ENCODE data around the gene RPL3. TPM values are rescaled to one million over a fixed set of nuclear protein-coding genes. Genes with fewer than 3 reads are reported as not detected.

The RPL3 gene
- total RNA-seq, result 1,000 to 10,000 TPM; 1,236 to 3,241 (median 1,964) TPM

DNA sequence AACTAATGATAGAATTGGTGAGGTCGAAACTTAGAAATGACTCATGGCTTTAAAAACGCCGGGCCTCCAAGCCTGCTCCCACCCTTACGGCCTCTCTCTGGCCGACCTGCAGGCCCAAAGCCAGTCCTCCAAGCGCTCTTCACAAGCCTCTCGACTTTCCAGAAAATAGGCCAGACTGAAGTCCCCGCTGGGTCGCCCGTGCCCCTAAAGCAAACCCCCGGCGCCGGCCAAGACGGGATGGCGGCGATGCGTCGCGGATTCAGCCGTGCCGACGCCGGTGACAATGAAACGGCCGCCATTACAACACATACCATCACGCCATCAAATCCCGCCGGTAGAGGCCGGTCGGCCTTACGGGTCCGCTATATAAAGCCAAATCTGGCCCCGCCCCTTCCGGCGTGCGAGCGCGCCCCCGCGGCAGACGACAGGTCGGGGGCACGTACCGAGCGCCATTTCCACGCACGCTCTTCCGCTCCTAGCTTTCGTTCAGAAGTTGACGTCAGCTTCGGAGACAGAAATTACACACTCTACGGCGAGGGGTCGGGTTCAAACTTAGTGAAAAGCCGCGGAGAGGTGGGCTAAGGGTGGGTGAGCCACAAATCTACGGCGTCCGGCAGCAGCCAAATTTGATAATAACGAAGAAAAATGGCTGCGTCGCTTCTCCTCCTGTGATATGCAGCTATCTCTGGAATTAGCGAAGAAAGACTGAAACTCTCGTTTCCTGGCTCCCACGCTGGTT, at the start of gene RPL3:
Gene RPL3, minus strand, starts transcription at position 340 of the 739 bp plus-strand sequence. Its CDS starts 26 bp downstream, at position 314.
- 0 to 2% (median 0%) methylated on average over 3 to 28 of the region's 65 CpGs; no CpG with 5 or more reads in 1 of the 10 experiments for WGBS, 10 experiments
- Histone ChIP-seq H3K27ac (peak within 1 kb of the TSS; percentile 96 to 98), H3K4me1 (replicated peaks in 1 of 2) (peaks cover 25 to 32% of the 10 kb centered on the region in 2 donors), H3K4me3 (peak within 1 kb of the TSS; percentile 45 to 93 (median 78))
- in situ Hi-C loops (cut with MboI; ENCODE audit: low pct_unique_long_range_greater_than_20kb in 2 of 9, low sequenced_read_pairs in 9 of 9, unreplicated experiment in 9 of 9), result loop anchor here in 6 of 9 experiments (10.0 to 25.0 kb wide), 3 partner anchors 93 to 157 kb away; partner anchors contain the start of gene CBX7 (in 2 of the 6)
- peak; percentile 58 to 89 (median 80) for ATAC-seq (replicated peaks in 6 of 8)

GRCh38 chr22:39369186-39369585, 49.8 kb upstream of the RPL3 start:
- Histone ChIP-seq H3K27ac (no peak overlapping the region), H3K4me3 (no peak overlapping the region), H3K4me1 (replicated peaks in 1 of 2) (no peaks in the 10 kb centered on the region)
- ATAC-seq (replicated peaks in 6 of 8), result no peak
- in situ Hi-C loops (cut with MboI; ENCODE audit: low pct_unique_long_range_greater_than_20kb in 2 of 9, low sequenced_read_pairs in 9 of 9, unreplicated experiment in 9 of 9), result no loop called here
- 60 to 92% (median 76%) methylated on average over 3 to 4 of the region's 6 CpGs; no CpG with 5 or more reads in 7 of the 10 experiments for WGBS, 10 experiments

GRCh38 chr22:39368461-39368911, 49.1 kb upstream of the RPL3 start:
- Histone ChIP-seq H3K4me1 (replicated peaks in 1 of 2) (peaks cover 0 to 7% of the 10 kb centered on the region in 2 donors), H3K4me3 (no peak overlapping the region), H3K27ac (no peak overlapping the region)
- WGBS, 10 experiments, result 17 to 100% (median 84%) methylated on average over 1 to 7 of the region's 9 CpGs
- ATAC-seq (replicated peaks in 6 of 8), result no peak
- in situ Hi-C loops (cut with MboI; ENCODE audit: low pct_unique_long_range_greater_than_20kb in 2 of 9, low sequenced_read_pairs in 9 of 9, unreplicated experiment in 9 of 9), result no loop called here

GRCh38 chr22:39367035-39367434, 47.6 kb upstream of the RPL3 start:
- WGBS, 10 experiments, result 68 to 100% (median 87%) methylated on average over 1 to 5 of the region's 9 CpGs; no CpG with 5 or more reads in 6 of the 10 experiments
- Histone ChIP-seq H3K4me3 (no peak overlapping the region), H3K4me1 (replicated peaks in 1 of 2) (peaks cover 4 to 12% of the 10 kb centered on the region in 2 donors), H3K27ac (no peak overlapping the region)
- in situ Hi-C loops (cut with MboI; ENCODE audit: low pct_unique_long_range_greater_than_20kb in 2 of 9, low sequenced_read_pairs in 9 of 9, unreplicated experiment in 9 of 9), result no loop called here
- ATAC-seq (replicated peaks in 6 of 8), result peak in 3 of 8 experiments; percentile 70 to 80 (median 79)

GRCh38 chr22:39365492-39365780, 46.0 kb upstream of the RPL3 start:
- 75 to 100% (median 94%) methylated on average over 1 to 3 of the region's 3 CpGs; no CpG with 5 or more reads in 3 of the 10 experiments for WGBS, 10 experiments
- no peak overlapping the region for H3K27ac ChIP-seq
- in situ Hi-C loops (cut with MboI; ENCODE audit: low pct_unique_long_range_greater_than_20kb in 2 of 9, low sequenced_read_pairs in 9 of 9, unreplicated experiment in 9 of 9), result no loop called here
- peaks cover 7 to 16% of the 10 kb centered on the region in 2 donors for H3K4me1 ChIP-seq (replicated peaks in 1 of 2)
- no peak overlapping the region for H3K4me3 ChIP-seq
- no peak for ATAC-seq (replicated peaks in 6 of 8)

- Histone ChIP-seq H3K4me3 (no peak overlapping the region), H3K27ac (no peak overlapping the region), H3K4me1 (replicated peaks in 1 of 2) (peaks cover 11 to 16% of the 10 kb centered on the region in 2 donors)
- in situ Hi-C loops (cut with MboI; ENCODE audit: low pct_unique_long_range_greater_than_20kb in 2 of 9, low sequenced_read_pairs in 9 of 9, unreplicated experiment in 9 of 9), result no loop called here
- 25 to 96% (median 77%) methylated on average over 1 to 7 of the region's 11 CpGs; no CpG with 5 or more reads in 1 of the 10 experiments for WGBS, 10 experiments
- peak in 2 of 8 experiments; percentile 16 to 45 for ATAC-seq (replicated peaks in 6 of 8)
Observed at GRCh38 chr22:39364714-39365491, 45.5 kb upstream of the RPL3 start.

GRCh38 chr22:39363751-39364515, 44.5 kb upstream of the RPL3 start:
- peaks cover 12 to 16% of the 10 kb centered on the region in 2 donors for H3K4me1 ChIP-seq (replicated peaks in 1 of 2)
- H3K4me3 ChIP-seq, result no peak overlapping the region
- in situ Hi-C loops (cut with MboI; ENCODE audit: low pct_unique_long_range_greater_than_20kb in 2 of 9, low sequenced_read_pairs in 9 of 9, unreplicated experiment in 9 of 9), result no loop called here
- WGBS, 10 experiments, result 20 to 100% (median 69%) methylated on average over 1 to 2 of the region's 19 CpGs; no CpG with 5 or more reads in 4 of the 10 experiments
- peak in 3 of 8 experiments; percentile 17 to 43 (median 24) for ATAC-seq (replicated peaks in 6 of 8)
- no peak overlapping the region for H3K27ac ChIP-seq

- Histone ChIP-seq H3K4me1 (replicated peaks in 1 of 2) (peaks cover 12 to 16% of the 10 kb centered on the region in 2 donors), H3K4me3 (no peak overlapping the region), H3K27ac (no peak overlapping the region)
- ATAC-seq (replicated peaks in 6 of 8), result no peak
- in situ Hi-C loops (cut with MboI; ENCODE audit: low pct_unique_long_range_greater_than_20kb in 2 of 9, low sequenced_read_pairs in 9 of 9, unreplicated experiment in 9 of 9), result no loop called here
- 86% methylated on average over 2 of the region's 4 CpGs; no CpG with 5 or more reads in 9 of the 10 experiments for WGBS, 10 experiments
Observed at GRCh38 chr22:39362932-39363331, 43.5 kb upstream of the RPL3 start.

- no peak overlapping the region for H3K4me3 ChIP-seq
- H3K27ac ChIP-seq, result peak overlapping the region in 1 of 2 donors; percentile 40
- in situ Hi-C loops (cut with MboI; ENCODE audit: low pct_unique_long_range_greater_than_20kb in 2 of 9, low sequenced_read_pairs in 9 of 9, unreplicated experiment in 9 of 9), result no loop called here
- H3K4me1 ChIP-seq (replicated peaks in 1 of 2), result peaks cover 12 to 17% of the 10 kb centered on the region in 2 donors
- 56 to 100% (median 100%) methylated on average over 1 to 3 of the region's 11 CpGs; no CpG with 5 or more reads in 5 of the 10 experiments for WGBS, 10 experiments
- peak in 3 of 8 experiments; percentile 30 to 76 (median 74) for ATAC-seq (replicated peaks in 6 of 8)
Observed at GRCh38 chr22:39362271-39362670, 42.8 kb upstream of the RPL3 start.

- Histone ChIP-seq H3K4me3 (no peak overlapping the region), H3K27ac (no peak overlapping the region), H3K4me1 (replicated peaks in 1 of 2) (peaks cover 12 to 22% of the 10 kb centered on the region in 2 donors)
- no peak for ATAC-seq (replicated peaks in 6 of 8)
- WGBS, 10 experiments, result 93 to 100% (median 100%) methylated on average over 2 to 3 of the region's 7 CpGs; no CpG with 5 or more reads in 6 of the 10 experiments
- in situ Hi-C loops (cut with MboI; ENCODE audit: low pct_unique_long_range_greater_than_20kb in 2 of 9, low sequenced_read_pairs in 9 of 9, unreplicated experiment in 9 of 9), result no loop called here
Observed at GRCh38 chr22:39361496-39361895, 42.1 kb upstream of the RPL3 start.

- in situ Hi-C loops (cut with MboI; ENCODE audit: low pct_unique_long_range_greater_than_20kb in 2 of 9, low sequenced_read_pairs in 9 of 9, unreplicated experiment in 9 of 9), result no loop called here
- WGBS, 10 experiments, result 78 to 100% (median 87%) methylated on average over 1 to 7 of the region's 14 CpGs; no CpG with 5 or more reads in 3 of the 10 experiments
- no peak overlapping the region for H3K4me3 ChIP-seq
- no peak overlapping the region for H3K27ac ChIP-seq
- ATAC-seq (replicated peaks in 6 of 8), result peak in 1 of 8 experiments; percentile 37
- H3K4me1 ChIP-seq (replicated peaks in 1 of 2), result peaks cover 12 to 22% of the 10 kb centered on the region in 2 donors
Observed at GRCh38 chr22:39360674-39361413, 41.4 kb upstream of the RPL3 start.

DNA sequence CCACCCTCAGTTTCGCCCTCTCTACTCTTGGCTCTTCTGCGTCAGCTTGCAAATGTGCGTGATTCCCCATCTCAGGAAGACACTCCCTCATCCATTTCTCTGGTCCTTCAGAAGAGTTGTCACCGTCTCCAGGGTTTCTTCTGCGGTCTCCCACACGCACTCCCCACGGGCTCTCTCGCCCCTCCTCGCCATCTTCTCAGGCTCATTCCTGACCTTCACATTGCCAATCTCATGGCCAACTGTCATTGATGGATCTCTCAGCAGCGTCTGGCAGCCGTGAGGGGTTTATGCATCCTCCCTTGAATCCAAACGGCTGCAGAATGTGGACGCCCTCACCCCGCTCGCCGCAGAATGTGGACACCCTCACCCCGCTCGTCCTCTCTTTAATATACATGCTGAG, 40.8 kb upstream of the RPL3 start:
- 57 to 100% (median 71%) methylated on average over 2 to 8 of the region's 18 CpGs; no CpG with 5 or more reads in 4 of the 10 experiments for WGBS, 10 experiments
- Histone ChIP-seq H3K27ac (no peak overlapping the region), H3K4me1 (replicated peaks in 1 of 2) (peaks cover 12 to 22% of the 10 kb centered on the region in 2 donors), H3K4me3 (no peak overlapping the region)
- no peak for ATAC-seq (replicated peaks in 6 of 8)
- in situ Hi-C loops (cut with MboI; ENCODE audit: low pct_unique_long_range_greater_than_20kb in 2 of 9, low sequenced_read_pairs in 9 of 9, unreplicated experiment in 9 of 9), result no loop called here
